ENCODE data around the gene TENT5A. TPM values are rescaled to one million over a fixed set of nuclear protein-coding genes. Genes with fewer than 3 reads are reported as not detected.

Gene TENT5A
- total RNA-seq, 4 donors from 2014 or later: 18.4 to 26.6 (median 24.7) TPM

DNA sequence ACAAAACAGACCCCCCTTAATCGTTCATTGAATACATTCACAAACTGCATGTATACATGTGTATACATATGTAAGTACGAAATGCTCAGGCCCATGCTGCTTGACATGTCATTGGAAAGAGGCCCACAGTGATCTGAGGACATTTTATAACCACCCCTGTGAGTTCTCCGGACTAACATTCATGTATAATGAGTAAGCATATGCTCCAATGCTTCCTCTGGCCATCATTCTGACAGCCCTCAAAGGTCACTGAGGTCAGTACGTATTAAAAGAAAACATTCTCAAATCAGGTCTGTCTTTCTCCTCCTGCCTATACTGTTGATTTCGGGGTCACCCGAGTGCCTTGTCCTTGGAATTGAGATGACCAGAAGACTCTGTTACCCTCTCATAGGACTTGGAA is 54.9 kb downstream of the TENT5A start:
- intact Hi-C loops (cut with DNase I; ENCODE audit: low total_unique reads): loop anchor here (5.0 kb wide), 1 partner anchor 1560 kb away; no protein-coding TSS in a partner anchor
- TF ChIP-seq CTCF (IDR thresholded peaks at IDR 0.05) (no peak), POLR2A (IDR thresholded peaks at IDR 0.05) (no peak)
- WGBS, 2 donors: 86 to 87% methylated on average over 6 of the region's 6 CpGs

GRCh38 chr6:81696524-81696923 is 56.0 kb downstream of the TENT5A start:
- WGBS, 2 donors: 78 to 82% methylated on average over 3 of the region's 3 CpGs
- intact Hi-C loops (cut with DNase I; ENCODE audit: low total_unique reads): loop anchor here (5.0 kb wide), 1 partner anchor 1561 kb away; no protein-coding TSS in a partner anchor
- TF ChIP-seq CTCF (IDR thresholded peaks at IDR 0.05) (no peak), POLR2A (IDR thresholded peaks at IDR 0.05) (no peak)
- DNase-seq (ENCODE audit: low spot score in 2 of 2): no peak
- H3K4me3 ChIP-seq (ENCODE audit: low read depth, poor library complexity, severe bottlenecking): no peak overlapping the region

More for the DNA sequence above, 54.9 kb downstream of the TENT5A start:
- no peak overlapping the region for H3K4me3 ChIP-seq (ENCODE audit: low read depth, poor library complexity, severe bottlenecking)
- DNase-seq (ENCODE audit: low spot score in 2 of 2): no peak

Measured in lower leg skin (tissue), 4 donors.